ENCODE data around the gene AMIGO2. TPM values are rescaled to one million over a fixed set of nuclear protein-coding genes. Genes with fewer than 3 reads are reported as not detected.

Gene AMIGO2
- total RNA-seq, 1 donor from 2014 or later, result 1.6 TPM

Other genes starting within 250 kb of the AMIGO2 start
- gene PCED1B, start 338 bp downstream of the AMIGO2 start, total RNA-seq, result 1.0 TPM